HG02571 (cell line): Measurements from ENCODE around the gene ZIM2.

Source experiments
- ATAC-seq: cut with Tn5 transposase; IDR thresholded peaks from one replicate; pipeline ENCODE4 v1.9.1; 2021; ENCODE audit warnings: mild to moderate bottlenecking, moderate library complexity; ENCODE audit not compliant: unreplicated experiment

The ZIM2 gene

GRCh38 chr19:56811480-56811879 lies 29.0 kb downstream of the ZIM2 start:
- ATAC-seq: no peak

- no peak for ATAC-seq
Observed at GRCh38 chr19:56810260-56810659, 30.3 kb downstream of the ZIM2 start.

- no peak for ATAC-seq
Observed at GRCh38 chr19:56808717-56809392, 31.7 kb downstream of the ZIM2 start.

GRCh38 chr19:56806639-56807038 lies 33.9 kb downstream of the ZIM2 start:
- no peak for ATAC-seq

- no peak for ATAC-seq
Observed at GRCh38 chr19:56778351-56778750, 62.2 kb downstream of the ZIM2 start.

GRCh38 chr19:56769650-56770049 lies 70.9 kb downstream of the ZIM2 start:
- no peak for ATAC-seq

- no peak for ATAC-seq
Observed at GRCh38 chr19:56765137-56765536, 75.4 kb downstream of the ZIM2 start.

GRCh38 chr19:56764196-56764695 lies 76.3 kb downstream of the ZIM2 start:
- no peak for ATAC-seq

GRCh38 chr19:56760842-56761241 lies 79.7 kb downstream of the ZIM2 start:
- no peak for ATAC-seq

- no peak for ATAC-seq
Observed at GRCh38 chr19:56759531-56759930, 81.0 kb downstream of the ZIM2 start.

- ATAC-seq: no peak
Observed at GRCh38 chr19:56751078-56751489, 89.4 kb downstream of the ZIM2 start.

- ATAC-seq: no peak
Observed at GRCh38 chr19:56750658-56751057, 89.9 kb downstream of the ZIM2 start.

GRCh38 chr19:56748378-56748777 lies 92.1 kb downstream of the ZIM2 start:
- ATAC-seq: no peak

- ATAC-seq: no peak
Observed at GRCh38 chr19:56746367-56746766, 94.2 kb downstream of the ZIM2 start.

GRCh38 chr19:56740501-56740900 lies 100.0 kb downstream of the ZIM2 start:
- no peak for ATAC-seq

GRCh38 chr19:56736571-56736970 lies 104.0 kb downstream of the ZIM2 start:
- ATAC-seq: no peak

GRCh38 chr19:56732976-56733375 lies 107.5 kb downstream of the ZIM2 start:
- ATAC-seq: no peak

GRCh38 chr19:56727677-56728076 lies 112.8 kb downstream of the ZIM2 start:
- ATAC-seq: no peak

GRCh38 chr19:56725829-56726424 lies 114.6 kb downstream of the ZIM2 start:
- ATAC-seq: no peak
